WTC11 (cell line): ENCODE results near the gene VPS33B. TPM values are rescaled to one million over a fixed set of nuclear protein-coding genes. Genes with fewer than 3 reads are reported as not detected.

ENCODE experiments used
- ATAC-seq: fragments of 200-7000 bp; cut with Tn5 transposase; 2 replicates; pipeline ENCODE4 v1.10.0; 2021; ENCODE audit warnings: mild to moderate bottlenecking, moderate library complexity
- CTCF ChIA-PET: fragments of 300-600 bp; sonication (Branson Sonifier 250); formaldehyde crosslinking; loops from one replicate; lab custom pipeline; 2021; ENCODE audit warnings: antibody characterized with exemption; lab: Charles Lee
- POLR2A ChIA-PET: fragments of 350-600 bp; sonication (Branson Sonifier 250); formaldehyde crosslinking; loops from one replicate; lab custom pipeline; 2021; ENCODE audit warnings: antibody characterized with exemption; lab: Charles Lee
- DNase-seq: peaks from one replicate; pipeline ENCODE4 v3.0.0; 2021; ENCODE audit warnings: low spot score
- H3K27ac Mint-ChIP-seq: 2 replicates; pipeline ENCODE4 v1.8.0; 2021; ENCODE audit warnings: mixed read lengths
- H3K27me3 Mint-ChIP-seq: 2 replicates; pipeline ENCODE4 v1.8.0; 2021; ENCODE audit warnings: low read depth, mild to moderate bottlenecking, moderate library complexity, mixed read lengths
- H3K36me3 Mint-ChIP-seq: 2 replicates; pipeline ENCODE4 v1.8.0; 2021; ENCODE audit warnings: mixed read lengths
- H3K4me1 Mint-ChIP-seq: 2 replicates; pipeline ENCODE4 v1.8.0; 2022; ENCODE audit warnings: mixed read lengths
- H3K4me3 Mint-ChIP-seq: 2 replicates; pipeline ENCODE4 v1.8.0; 2021; ENCODE audit warnings: mild to moderate bottlenecking, moderate library complexity, mixed read lengths
- H3K9me3 Mint-ChIP-seq: 2 replicates; pipeline ENCODE4 v1.8.0; 2021; ENCODE audit warnings: mixed read lengths
- AFF4 ChIP-seq: sonication (generic); formaldehyde crosslinking; IDR thresholded peaks from 2 replicates; pipeline ENCODE4 v1.8.1; 2023; ENCODE audit warnings: mild to moderate bottlenecking, missing genetic modification reagents, borderline replicate concordance
- ATF1 ChIP-seq: sonication (generic); formaldehyde crosslinking; IDR thresholded peaks from 2 replicates; pipeline ENCODE4 v1.8.1; 2023; ENCODE audit warnings: mild to moderate bottlenecking, moderate library complexity, missing genetic modification reagents
- ATF3 ChIP-seq: sonication (generic); formaldehyde crosslinking; conservative IDR thresholded peaks from 2 replicates; pipeline ENCODE4 v1.8.1; 2022; ENCODE audit warnings: mild to moderate bottlenecking, missing genetic modification reagents
- ATF6 ChIP-seq: sonication (generic); formaldehyde crosslinking; IDR thresholded peaks from 2 replicates; pipeline ENCODE4 v1.8.1; 2023; ENCODE audit warnings: mild to moderate bottlenecking, missing genetic modification reagents
- CREM ChIP-seq: sonication (generic); formaldehyde crosslinking; IDR thresholded peaks from 2 replicates; pipeline ENCODE4 v1.8.1; 2022; ENCODE audit warnings: mild to moderate bottlenecking, missing genetic modification reagents, moderate library complexity
- EMX1 ChIP-seq: fragments of 250-450 bp; sonication (Bioruptor Pico); IDR thresholded peaks from 2 replicates; pipeline ENCODE4 v1.8.0; 2021; ENCODE audit warnings: mild to moderate bottlenecking
- ERG ChIP-seq: fragments of 250-450 bp; sonication (Bioruptor Pico); IDR thresholded peaks from 2 replicates; pipeline ENCODE4 v1.8.0; 2021; ENCODE audit warnings: mild to moderate bottlenecking
- GTF2I ChIP-seq: fragments of 250-450 bp; sonication (Bioruptor Pico); conservative IDR thresholded peaks from 2 replicates; pipeline ENCODE4 v1.4.0; 2021; ENCODE audit warnings: mild to moderate bottlenecking
- MYBL2 ChIP-seq: sonication (generic); formaldehyde crosslinking; IDR thresholded peaks from 2 replicates; pipeline ENCODE4 v1.8.1; 2023; ENCODE audit warnings: mild to moderate bottlenecking, moderate library complexity, missing genetic modification reagents
- NFYB ChIP-seq: sonication (generic); formaldehyde crosslinking; conservative IDR thresholded peaks from 2 replicates; pipeline ENCODE4 v1.8.0; 2022; ENCODE audit warnings: low read depth, missing genetic modification reagents
- NR1H2 ChIP-seq: sonication (generic); formaldehyde crosslinking; IDR thresholded peaks from 2 replicates; pipeline ENCODE4 v1.9.0; 2021; ENCODE audit warnings: mild to moderate bottlenecking, moderate library complexity, missing genetic modification reagents
- SMAD4 ChIP-seq: sonication (generic); formaldehyde crosslinking; IDR thresholded peaks from 2 replicates; pipeline ENCODE4 v1.8.0; 2022; ENCODE audit warnings: mild to moderate bottlenecking, missing genetic modification reagents
- STAT6 ChIP-seq: sonication (generic); formaldehyde crosslinking; conservative IDR thresholded peaks from 2 replicates; pipeline ENCODE4 v1.8.1; 2023; ENCODE audit warnings: mild to moderate bottlenecking, low read depth, missing genetic modification reagents, moderate library complexity
- USF1 ChIP-seq: sonication (generic); formaldehyde crosslinking; IDR thresholded peaks from 2 replicates; pipeline ENCODE4 v1.8.0; 2022; ENCODE audit warnings: mild to moderate bottlenecking, missing genetic modification reagents
- ZMAT4 ChIP-seq: fragments of 250-450 bp; sonication (Bioruptor Pico); IDR thresholded peaks from 2 replicates; pipeline ENCODE4 v1.9.0; 2021; ENCODE audit warnings: mild to moderate bottlenecking
- ZNF416 ChIP-seq: fragments of 250-450 bp; sonication (Bioruptor Pico); IDR thresholded peaks from 2 replicates; pipeline ENCODE4 v1.9.0; 2021; ENCODE audit warnings: mild to moderate bottlenecking, inconsistent platforms
- total RNA-seq: library from RNA; stranded (reverse); gene quantifications from 3 replicates; pipeline ENCODE4 v1.2.3, GENCODE V29; 2021

The VPS33B gene
- total RNA-seq, 1 experiment from 2014 or later = 21.1 TPM

- TF ChIP-seq STAT6 (no peak), GTF2I (no peak), ATF3 (no peak), ERG (no peak), USF1 (no peak), MYBL2 (CRISPR knock-in tag) (no peak), SMAD4 (CRISPR knock-in tag) (no peak), NR1H2 (no peak), ATF6 (CRISPR knock-in tag) (no peak)
Measured at GRCh38 chr15:90968434-90968833, 54.0 kb downstream of the VPS33B start (continued).

- H3K4me3 Mint-ChIP-seq = no peak overlapping the region
- POLR2A ChIA-PET = interaction anchor here (1.1 to 1.2 kb wide), 2 partner anchors 10 to 27 kb away, joined by 3 to 5 read pairs; partner anchors contain the start of gene PRC1
- no peaks in the 10 kb centered on the region for H3K4me1 Mint-ChIP-seq
Measured at GRCh38 chr15:90967206-90967605, 55.2 kb downstream of the VPS33B start.

More at GRCh38 chr15:90967206-90967605, 55.2 kb downstream of the VPS33B start:
- TF ChIP-seq ATF1 (CRISPR knock-in tag) (no peak), AFF4 (CRISPR knock-in tag) (no peak), ZMAT4 (CRISPR knock-in tag) (no peak), CREM (CRISPR knock-in tag) (no peak), NFYB (CRISPR knock-in tag) (no peak), EMX1 (no peak), MYBL2 (CRISPR knock-in tag) (no peak), ATF6 (CRISPR knock-in tag) (no peak), ZNF416 (no peak)
- Mint-ChIP-seq H3K27me3 (no peaks in the 10 kb centered on the region), H3K27ac (no peak overlapping the region), H3K9me3 (no peaks in the 10 kb centered on the region), H3K36me3 (peaks cover 78% of the 10 kb centered on the region)
- ATAC-seq = no peak
- no peak for DNase-seq
- CTCF ChIA-PET = interaction anchor here (1.3 to 6.2 kb wide), 3 partner anchors 10 to 66 kb away, joined by 5 to 50 read pairs (median 6); partner anchors contain the start of gene HDDC3
